Measurements from ENCODE around the gene KCNIP1. TPM values are rescaled to one million over a fixed set of nuclear protein-coding genes. Genes with fewer than 3 reads are reported as not detected.

The KCNIP1 gene
- total RNA-seq, 1 donor, result not detected

- H3K4me1 ChIP-seq (ENCODE audit: insufficient read depth, low read length), result no peaks in the 10 kb centered on the region
- H3K36me3 ChIP-seq (ENCODE audit: insufficient read depth, low read length), result no peaks in the 10 kb centered on the region
- no peak overlapping the region for H3K27ac ChIP-seq (ENCODE audit: low read depth, low read length)
- TF ChIP-seq CTCF (IDR thresholded peaks at IDR 0.05; ENCODE audit: extremely low read depth, low read depth, low read length), result no peak
- H3K79me2 ChIP-seq (ENCODE audit: insufficient read depth, low read length), result no peaks in the 10 kb centered on the region
- H3K27me3 ChIP-seq (ENCODE audit: insufficient read depth, low read length), result peaks cover 6% of the 10 kb centered on the region
- no peaks in the 10 kb centered on the region for H4K20me1 ChIP-seq (ENCODE audit: insufficient read depth, low read length)
- no peak for DNase-seq (ENCODE audit: insufficient read length, low spot score, missing footprints)
- H3K4me2 ChIP-seq (ENCODE audit: insufficient read depth, low read length), result no peak overlapping the region
- H2AFZ ChIP-seq (ENCODE audit: low read length), result no peak overlapping the region
- H3K4me3 ChIP-seq (ENCODE audit: insufficient read depth, low read length), result no peak overlapping the region
- H3K9me3 ChIP-seq (ENCODE audit: low read depth, low read length), result no peaks in the 10 kb centered on the region
Observed at GRCh38 chr5:170655920-170656319, 152.1 kb downstream of the KCNIP1 start.

- no peak overlapping the region for H3K27ac ChIP-seq (ENCODE audit: low read depth, low read length)
- H2AFZ ChIP-seq (ENCODE audit: low read length), result no peak overlapping the region
- H3K4me3 ChIP-seq (ENCODE audit: insufficient read depth, low read length), result no peak overlapping the region
- H3K27me3 ChIP-seq (ENCODE audit: insufficient read depth, low read length), result peaks cover 6% of the 10 kb centered on the region
- H3K79me2 ChIP-seq (ENCODE audit: insufficient read depth, low read length), result no peaks in the 10 kb centered on the region
- no peaks in the 10 kb centered on the region for H3K9me3 ChIP-seq (ENCODE audit: low read depth, low read length)
- H3K4me1 ChIP-seq (ENCODE audit: insufficient read depth, low read length), result no peaks in the 10 kb centered on the region
- peak; percentile 1 for DNase-seq (ENCODE audit: insufficient read length, low spot score, missing footprints)
- H3K4me2 ChIP-seq (ENCODE audit: insufficient read depth, low read length), result no peak overlapping the region
- H3K36me3 ChIP-seq (ENCODE audit: insufficient read depth, low read length), result no peaks in the 10 kb centered on the region
- TF ChIP-seq CTCF (IDR thresholded peaks at IDR 0.05; ENCODE audit: extremely low read depth, low read depth, low read length), result no peak
- no peaks in the 10 kb centered on the region for H4K20me1 ChIP-seq (ENCODE audit: insufficient read depth, low read length)
Observed at GRCh38 chr5:170656346-170656745, 152.5 kb downstream of the KCNIP1 start.

- no peaks in the 10 kb centered on the region for H3K79me2 ChIP-seq (ENCODE audit: insufficient read depth, low read length)
- H3K4me1 ChIP-seq (ENCODE audit: insufficient read depth, low read length), result no peaks in the 10 kb centered on the region
- no peaks in the 10 kb centered on the region for H3K9me3 ChIP-seq (ENCODE audit: low read depth, low read length)
- no peak overlapping the region for H3K4me3 ChIP-seq (ENCODE audit: insufficient read depth, low read length)
- no peak overlapping the region for H2AFZ ChIP-seq (ENCODE audit: low read length)
- no peak for DNase-seq (ENCODE audit: insufficient read length, low spot score, missing footprints)
- no peak overlapping the region for H3K27ac ChIP-seq (ENCODE audit: low read depth, low read length)
- peaks cover 10% of the 10 kb centered on the region for H3K27me3 ChIP-seq (ENCODE audit: insufficient read depth, low read length)
- TF ChIP-seq CTCF (IDR thresholded peaks at IDR 0.05; ENCODE audit: extremely low read depth, low read depth, low read length), result no peak
- H4K20me1 ChIP-seq (ENCODE audit: insufficient read depth, low read length), result no peaks in the 10 kb centered on the region
- H3K4me2 ChIP-seq (ENCODE audit: insufficient read depth, low read length), result no peak overlapping the region
- H3K36me3 ChIP-seq (ENCODE audit: insufficient read depth, low read length), result no peaks in the 10 kb centered on the region
Observed at GRCh38 chr5:170660531-170660930, 156.7 kb downstream of the KCNIP1 start.

- Histone ChIP-seq H3K4me3 (ENCODE audit: insufficient read depth, low read length) (no peak overlapping the region), H3K36me3 (ENCODE audit: insufficient read depth, low read length) (no peaks in the 10 kb centered on the region), H3K4me2 (ENCODE audit: insufficient read depth, low read length) (no peak overlapping the region), H3K27ac (ENCODE audit: low read depth, low read length) (no peak overlapping the region), H3K27me3 (ENCODE audit: insufficient read depth, low read length) (peaks cover 10% of the 10 kb centered on the region), H2AFZ (ENCODE audit: low read length) (no peak overlapping the region), H4K20me1 (ENCODE audit: insufficient read depth, low read length) (no peaks in the 10 kb centered on the region), H3K4me1 (ENCODE audit: insufficient read depth, low read length) (no peaks in the 10 kb centered on the region), H3K79me2 (ENCODE audit: insufficient read depth, low read length) (no peaks in the 10 kb centered on the region), H3K9me3 (ENCODE audit: low read depth, low read length) (no peaks in the 10 kb centered on the region)
- no peak for TF ChIP-seq CTCF (IDR thresholded peaks at IDR 0.05; ENCODE audit: extremely low read depth, low read depth, low read length)
- no peak for DNase-seq (ENCODE audit: insufficient read length, low spot score, missing footprints)
Observed at GRCh38 chr5:170662966-170663365, 159.1 kb downstream of the KCNIP1 start.

Data from osteoblast (primary cell).